Stomach (tissue), 9 donors: ENCODE measurements around the gene MAP3K3. TPM values are rescaled to one million over a fixed set of nuclear protein-coding genes. Genes with fewer than 3 reads are reported as not detected.

ENCODE experiments used
- DNase-seq, 2 donors: peaks; one replicate each; pipeline versions ENCODE4 v3.0.0 to v3.0.0-alpha.2; 2013 to 2019
- H3K27ac ChIP-seq, 5 donors: fragments of 200-600 bp in 4 of 5; sonication (generic) in 4 of 5; one replicate each; pipeline ENCODE4 v1.5.1; 2013 to 2019; ENCODE audit warnings: mild to moderate bottlenecking in 1 of 5, moderate library complexity in 1 of 5
- H3K27me3 ChIP-seq, 3 donors: fragments of 200-600 bp; sonication (generic); one replicate each; pipeline ENCODE4 v1.5.1; 2017 to 2019; ENCODE audit warnings: mixed run types in 1 of 3
- H3K36me3 ChIP-seq, 4 donors: fragments of 200-600 bp; sonication (generic); 1 replicate in 3 of 4; 2 replicates in 1 of 4; pipeline ENCODE4 v1.5.1; 2016 to 2019
- H3K4me1 ChIP-seq, 4 donors: fragments of 200-600 bp; sonication (generic); one replicate each; pipeline ENCODE4 v1.5.1; 2016 to 2019
- H3K4me3 ChIP-seq, 4 donors: fragments of 200-600 bp; sonication (generic) in 3 of 4; one replicate each; pipeline ENCODE4 v1.5.1; 2016 to 2019; ENCODE audit warnings: mild to moderate bottlenecking in 1 of 4
- H3K9me3 ChIP-seq, 4 donors: fragments of 200-600 bp; sonication (generic); one replicate each; pipeline ENCODE4 v1.5.1; 2016 to 2019
- EP300 ChIP-seq: sonication (generic); formaldehyde crosslinking; IDR thresholded peaks from one replicate; pipeline ENCODE4 v1.6.1; 2017; ENCODE audit warnings: antibody characterized with exemption
- POLR2A ChIP-seq, 4 donors: fragments of 450-650 bp; IDR thresholded peaks; one replicate each; pipeline ENCODE4 v1.6.1; 2016; ENCODE audit warnings: antibody characterized with exemption in 4 of 4, control low read depth in 2 of 4, mild to moderate bottlenecking in 1 of 4, moderate library complexity in 1 of 4
- POLR2AphosphoS5 ChIP-seq, 3 donors: sonication (generic); formaldehyde crosslinking; IDR thresholded peaks; one replicate each; pipeline ENCODE4 v1.6.1; 2016; ENCODE audit warnings: antibody characterized with exemption in 3 of 3
- WGBS, 5 donors: extraction: QIAGEN DNeasy Blood & Tissue Kit in 3 of 5; methylation state at CpG; one replicate each; pipeline versions ENCODE4 v1.1.5 to v1.1.7; 2013 to 2018; 5-methylcytosine and 5-hydroxymethylcytosine counted together
- intact Hi-C: fragments of 100-400 bp; cut with DNase I; formaldehyde crosslinking; loops from one replicate; pipeline ENCODE4 v1.15.1; 2023; ENCODE audit warnings: low total_unique reads
- polyA plus RNA-seq, 3 donors: library from polyadenylated mRNA; stranded (reverse); fragments of 200-250 nt; gene quantifications; one replicate each; pipeline ENCODE4 v1.2.3, GENCODE V29; 2013
- total RNA-seq, 5 donors: library from RNA; depleted of rRNA; stranded (reverse); fragments of >200 nt; gene quantifications; one replicate each; pipeline versions ENCODE4 v1.1.0 to v1.2.3, GENCODE V29; 2014 to 2016
- TF ChIP-seq, protein P1 (sequence below), 7 experiments: fragments of 450-650 bp in 4 of 7; fragments of 200-600 bp in 3 of 7; sonication (generic) in 3 of 7; IDR thresholded peaks; one replicate each; pipeline ENCODE4 v1.5.1; 2016 to 2019; ENCODE audit warnings: antibody characterized with exemption in 7 of 7, control low read depth in 2 of 7, mild to moderate bottlenecking in 1 of 7
- donor health status: healthy with polysubstance abuse.
- donor health status: Bipolar disorder and iron deficiency.
- donor health status: healthy.

The MAP3K3 gene
- total and polyA plus RNA-seq, 8 donors = 9.3 to 99.5 (median 16.7) TPM

DNA sequence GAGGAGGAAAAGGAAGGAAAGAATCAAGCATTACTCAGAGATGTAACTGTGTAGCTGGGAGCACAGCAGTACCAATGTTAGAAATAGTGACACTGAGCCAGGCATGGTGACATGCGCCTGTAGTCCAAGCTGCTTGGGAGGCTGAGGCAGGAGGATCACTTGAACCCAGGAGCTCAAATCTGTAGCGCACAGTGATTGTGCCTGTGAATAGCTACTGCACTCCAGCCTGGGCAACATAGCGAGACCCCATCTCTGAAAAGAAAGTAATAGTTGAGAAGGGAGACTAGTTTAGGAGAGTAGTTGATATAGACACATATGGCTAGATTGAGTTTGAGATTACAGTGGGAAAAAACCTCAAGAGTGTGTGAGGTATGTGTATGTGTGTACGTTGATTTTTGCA lies 17.8 kb downstream of the MAP3K3 start:
- 86 to 95% (median 89%) methylated on average over 4 of the region's 4 CpGs for WGBS, 5 donors
- intact Hi-C loops = no loop called here

DNA sequence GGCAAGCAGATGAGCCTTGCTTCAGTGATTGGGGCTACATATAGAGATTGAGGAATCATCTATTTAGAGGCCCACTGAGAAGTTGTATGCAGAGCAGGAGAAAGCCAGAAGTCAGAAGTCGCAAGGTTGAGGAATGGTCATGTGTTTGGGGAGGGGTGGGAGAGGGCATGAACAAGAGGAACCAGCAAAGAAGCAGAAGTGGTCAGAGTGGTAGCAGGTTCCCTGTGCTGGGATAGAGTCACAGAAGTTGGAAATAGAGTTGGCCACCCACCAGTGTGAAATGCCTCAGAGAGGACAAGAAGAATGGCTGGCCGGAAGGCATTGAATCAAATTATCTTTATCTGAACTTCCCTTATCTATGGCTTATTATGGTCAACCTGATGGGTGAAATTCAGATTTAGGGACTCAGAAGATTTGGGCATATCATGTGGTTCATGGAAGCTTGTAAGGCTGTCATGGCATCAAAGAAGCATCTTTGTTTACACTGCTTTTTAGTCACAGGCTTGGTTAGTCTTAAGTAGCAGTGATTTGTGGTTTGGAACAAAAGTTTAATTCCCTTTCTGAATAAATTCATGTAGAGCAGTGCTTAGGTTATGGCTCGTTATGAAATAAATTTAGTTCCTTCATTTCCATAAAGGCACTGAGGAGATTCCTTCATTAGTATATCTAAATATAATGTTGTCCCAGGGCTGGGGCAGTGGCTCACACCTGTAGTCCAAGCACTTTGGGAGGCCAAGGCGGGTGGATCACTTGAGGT lies 19.7 kb downstream of the MAP3K3 start:
- intact Hi-C loops = no loop called here
- H3K9me3 ChIP-seq = no peaks in the 10 kb centered on the region
- peaks cover 16 to 49% (median 47%) of the 10 kb centered on the region in 4 donors for H3K36me3 ChIP-seq
- peaks cover 4 to 67% (median 22%) of the 10 kb centered on the region in 4 donors for H3K4me1 ChIP-seq
- TF ChIP-seq EP300 (no peak), POLR2A (IDR thresholded peaks at IDR 0.05) (no peak), POLR2AphosphoS5 (IDR thresholded peaks at IDR 0.05) (no peak)
- TF ChIP-seq, protein P1, sequence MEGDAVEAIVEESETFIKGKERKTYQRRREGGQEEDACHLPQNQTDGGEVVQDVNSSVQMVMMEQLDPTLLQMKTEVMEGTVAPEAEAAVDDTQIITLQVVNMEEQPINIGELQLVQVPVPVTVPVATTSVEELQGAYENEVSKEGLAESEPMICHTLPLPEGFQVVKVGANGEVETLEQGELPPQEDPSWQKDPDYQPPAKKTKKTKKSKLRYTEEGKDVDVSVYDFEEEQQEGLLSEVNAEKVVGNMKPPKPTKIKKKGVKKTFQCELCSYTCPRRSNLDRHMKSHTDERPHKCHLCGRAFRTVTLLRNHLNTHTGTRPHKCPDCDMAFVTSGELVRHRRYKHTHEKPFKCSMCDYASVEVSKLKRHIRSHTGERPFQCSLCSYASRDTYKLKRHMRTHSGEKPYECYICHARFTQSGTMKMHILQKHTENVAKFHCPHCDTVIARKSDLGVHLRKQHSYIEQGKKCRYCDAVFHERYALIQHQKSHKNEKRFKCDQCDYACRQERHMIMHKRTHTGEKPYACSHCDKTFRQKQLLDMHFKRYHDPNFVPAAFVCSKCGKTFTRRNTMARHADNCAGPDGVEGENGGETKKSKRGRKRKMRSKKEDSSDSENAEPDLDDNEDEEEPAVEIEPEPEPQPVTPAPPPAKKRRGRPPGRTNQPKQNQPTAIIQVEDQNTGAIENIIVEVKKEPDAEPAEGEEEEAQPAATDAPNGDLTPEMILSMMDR (IDR thresholded peaks at IDR 0.05) = no peak
- WGBS, 5 donors = 77 to 95% (median 84%) methylated on average over 4 of the region's 4 CpGs
- no peak overlapping the region for H3K4me3 ChIP-seq
- H3K27me3 ChIP-seq = no peaks in the 10 kb centered on the region
- DNase-seq = peak in 1 of 2 donors; percentile 35
- peak overlapping the region in 2 of 5 donors; percentile 11 to 23 for H3K27ac ChIP-seq

More for the DNA sequence above, 17.8 kb downstream of the MAP3K3 start:
- H3K36me3 ChIP-seq = peaks cover 14 to 52% (median 50%) of the 10 kb centered on the region in 4 donors
- no peaks in the 10 kb centered on the region for H3K27me3 ChIP-seq
- no peak for DNase-seq
- peaks cover 0 to 60% (median 20%) of the 10 kb centered on the region in 4 donors for H3K4me1 ChIP-seq
- no peak overlapping the region for H3K4me3 ChIP-seq
- H3K27ac ChIP-seq = no peak overlapping the region
- H3K9me3 ChIP-seq = no peaks in the 10 kb centered on the region
- TF ChIP-seq POLR2AphosphoS5 (IDR thresholded peaks at IDR 0.05) = no peak
- TF ChIP-seq, protein P1 (IDR thresholded peaks at IDR 0.05) = no peak
- TF ChIP-seq EP300 = no peak
- no peak for TF ChIP-seq POLR2A (IDR thresholded peaks at IDR 0.05)

DNA sequence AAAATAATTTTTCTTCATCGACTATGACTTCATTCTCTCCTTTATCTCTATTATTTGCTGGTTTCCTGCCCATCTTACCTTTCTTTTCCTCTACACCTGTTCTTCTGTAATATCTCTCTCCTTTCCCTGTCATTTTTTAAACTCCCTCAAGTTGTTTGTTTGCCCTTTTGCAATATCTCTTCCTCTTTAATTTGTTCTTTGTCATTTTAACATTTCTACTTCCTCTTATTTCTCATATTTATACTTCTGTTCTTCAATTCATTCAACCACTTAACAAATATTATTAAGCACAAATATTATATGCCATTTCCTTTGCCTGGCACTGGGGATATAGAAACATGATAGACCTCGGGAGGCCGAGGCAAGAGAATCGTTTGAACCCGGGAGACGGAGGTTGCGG lies 22.6 kb downstream of the MAP3K3 start:
- intact Hi-C loops = no loop called here
- DNase-seq = no peak
- Histone ChIP-seq H3K9me3 (no peaks in the 10 kb centered on the region), H3K27me3 (no peaks in the 10 kb centered on the region), H3K4me3 (no peak overlapping the region), H3K36me3 (peaks cover 14 to 43% (median 37%) of the 10 kb centered on the region in 4 donors), H3K4me1 (peaks cover 16 to 72% (median 23%) of the 10 kb centered on the region in 4 donors), H3K27ac (peak overlapping the region in 1 of 5 donors; percentile 47)
- 89 to 95% (median 92%) methylated on average over 7 of the region's 7 CpGs for WGBS, 5 donors
- TF ChIP-seq POLR2AphosphoS5 (IDR thresholded peaks at IDR 0.05) = no peak
- TF ChIP-seq POLR2A (IDR thresholded peaks at IDR 0.05) = no peak
- TF ChIP-seq, protein P1 (IDR thresholded peaks at IDR 0.05) = no peak
- TF ChIP-seq EP300 = no peak

DNA sequence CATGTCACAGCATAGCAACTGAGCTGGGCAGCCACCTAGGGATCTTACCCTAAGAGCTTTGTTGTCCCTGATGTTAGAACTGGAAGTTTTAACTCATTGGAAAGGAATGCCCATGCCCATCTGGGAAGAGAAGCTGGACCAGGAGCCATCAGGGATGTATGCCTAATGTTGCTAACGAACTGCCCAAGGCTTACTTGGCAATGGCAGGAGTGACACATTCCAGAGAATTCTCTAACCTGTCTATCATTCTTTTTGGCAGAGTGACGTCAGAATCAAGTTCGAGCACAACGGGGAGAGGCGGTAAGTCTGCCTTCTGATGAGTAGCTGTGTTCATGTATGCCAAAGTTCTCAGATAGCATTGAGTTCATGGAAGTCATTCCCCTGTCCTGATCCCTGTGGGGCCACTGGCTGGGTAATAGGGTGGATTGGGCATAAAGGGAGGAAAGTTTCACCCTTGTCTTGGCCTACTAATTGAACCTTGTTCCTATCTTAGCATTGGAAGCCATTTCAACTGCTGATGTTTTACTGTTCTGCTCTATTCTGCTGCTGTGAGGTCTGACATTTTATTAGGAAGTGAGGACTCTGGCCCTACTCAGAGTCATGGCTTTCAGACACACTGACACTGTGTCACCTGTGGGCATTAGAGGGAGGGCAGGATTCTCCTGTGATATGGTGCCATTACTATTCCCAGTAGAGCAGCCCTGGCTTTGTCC lies 23.7 kb downstream of the MAP3K3 start:
- DNase-seq = no peak
- 83 to 88% (median 87%) methylated on average over 5 of the region's 5 CpGs for WGBS, 5 donors
- no peak overlapping the region for H3K4me3 ChIP-seq
- TF ChIP-seq POLR2A (IDR thresholded peaks at IDR 0.05) (no peak), EP300 (no peak), POLR2AphosphoS5 (IDR thresholded peaks at IDR 0.05) (no peak)
- TF ChIP-seq, protein P1 (IDR thresholded peaks at IDR 0.05) = no peak
- H3K9me3 ChIP-seq = no peaks in the 10 kb centered on the region
- peaks cover 16 to 77% (median 23%) of the 10 kb centered on the region in 4 donors for H3K4me1 ChIP-seq
- intact Hi-C loops = no loop called here
- H3K27me3 ChIP-seq = no peaks in the 10 kb centered on the region
- H3K27ac ChIP-seq = peak overlapping the region in 4 of 5 donors; percentile 11 to 61 (median 48)
- H3K36me3 ChIP-seq = peaks cover 14 to 43% (median 41%) of the 10 kb centered on the region in 4 donors
